ENCODE measurements around the gene SYNDIG1. TPM values are rescaled to one million over a fixed set of nuclear protein-coding genes. Genes with fewer than 3 reads are reported as not detected.

The SYNDIG1 gene
- total RNA-seq, 2 experiments from 2014 or later: not detected

GRCh38 chr20:24582373-24583168 lies 113.1 kb downstream of the SYNDIG1 start:
- CTCF ChIA-PET: no interaction called here
- no peaks in the 10 kb centered on the region for H3K4me1 Mint-ChIP-seq
- POLR2A ChIA-PET: no interaction called here

GRCh38 chr20:24583169-24583792 lies 113.9 kb downstream of the SYNDIG1 start:
- Mint-ChIP-seq H3K27ac (no peak overlapping the region), H3K4me1 (no peaks in the 10 kb centered on the region), H3K36me3 (ENCODE audit: low read depth) (no peaks in the 10 kb centered on the region), H3K9me3 (no peaks in the 10 kb centered on the region), H3K4me3 (no peak overlapping the region), H3K27me3 (no peaks in the 10 kb centered on the region)
- CTCF ChIA-PET: no interaction called here
- POLR2A ChIA-PET: no interaction called here
- no peak for DNase-seq

More at GRCh38 chr20:24582373-24583168, 113.1 kb downstream of the SYNDIG1 start:
- no peak for DNase-seq
- H3K27me3 Mint-ChIP-seq: no peaks in the 10 kb centered on the region
- H3K27ac Mint-ChIP-seq: no peak overlapping the region
- no peaks in the 10 kb centered on the region for H3K36me3 Mint-ChIP-seq (ENCODE audit: low read depth)
- H3K4me3 Mint-ChIP-seq: no peak overlapping the region
- no peaks in the 10 kb centered on the region for H3K9me3 Mint-ChIP-seq

- ChIA-PET CTCF (no interaction called here), POLR2A (no interaction called here)
- H3K4me1 Mint-ChIP-seq: no peaks in the 10 kb centered on the region
These were observed 114.6 kb downstream of the SYNDIG1 start for GRCh38 chr20:24584078-24584477.

GRCh38 chr20:24584538-24585356 lies 115.3 kb downstream of the SYNDIG1 start:
- no peaks in the 10 kb centered on the region for H3K4me1 Mint-ChIP-seq
- H3K9me3 Mint-ChIP-seq: no peaks in the 10 kb centered on the region
- no peak overlapping the region for H3K4me3 Mint-ChIP-seq
- H3K27me3 Mint-ChIP-seq: no peaks in the 10 kb centered on the region
- DNase-seq: no peak
- H3K27ac Mint-ChIP-seq: no peak overlapping the region
- H3K36me3 Mint-ChIP-seq (ENCODE audit: low read depth): no peaks in the 10 kb centered on the region
- ChIA-PET POLR2A (no interaction called here), CTCF (no interaction called here)

More at GRCh38 chr20:24584078-24584477, 114.6 kb downstream of the SYNDIG1 start:
- no peaks in the 10 kb centered on the region for H3K36me3 Mint-ChIP-seq (ENCODE audit: low read depth)
- no peak for DNase-seq
- H3K27ac Mint-ChIP-seq: no peak overlapping the region
- no peaks in the 10 kb centered on the region for H3K27me3 Mint-ChIP-seq
- H3K9me3 Mint-ChIP-seq: no peaks in the 10 kb centered on the region
- H3K4me3 Mint-ChIP-seq: no peak overlapping the region

- no peak overlapping the region for H3K27ac Mint-ChIP-seq
- H3K4me3 Mint-ChIP-seq: no peak overlapping the region
- DNase-seq: no peak
- H3K27me3 Mint-ChIP-seq: no peaks in the 10 kb centered on the region
- POLR2A ChIA-PET: no interaction called here
- H3K4me1 Mint-ChIP-seq: no peaks in the 10 kb centered on the region
- H3K9me3 Mint-ChIP-seq: no peaks in the 10 kb centered on the region
- CTCF ChIA-PET: no interaction called here
- no peaks in the 10 kb centered on the region for H3K36me3 Mint-ChIP-seq (ENCODE audit: low read depth)
These were observed 116.5 kb downstream of the SYNDIG1 start for GRCh38 chr20:24585796-24586522.

- H3K9me3 Mint-ChIP-seq: no peaks in the 10 kb centered on the region
- no peak overlapping the region for H3K27ac Mint-ChIP-seq
- H3K4me1 Mint-ChIP-seq: no peaks in the 10 kb centered on the region
- H3K36me3 Mint-ChIP-seq (ENCODE audit: low read depth): no peaks in the 10 kb centered on the region
- ChIA-PET POLR2A (no interaction called here), CTCF (no interaction called here)
- no peaks in the 10 kb centered on the region for H3K27me3 Mint-ChIP-seq
- H3K4me3 Mint-ChIP-seq: no peak overlapping the region
- no peak for DNase-seq
These were observed 117.1 kb downstream of the SYNDIG1 start for GRCh38 chr20:24586523-24586840.

- H3K36me3 Mint-ChIP-seq (ENCODE audit: low read depth): no peaks in the 10 kb centered on the region
- no peaks in the 10 kb centered on the region for H3K4me1 Mint-ChIP-seq
- DNase-seq: no peak
- no peak overlapping the region for H3K27ac Mint-ChIP-seq
- ChIA-PET POLR2A (no interaction called here), CTCF (no interaction called here)
- no peaks in the 10 kb centered on the region for H3K27me3 Mint-ChIP-seq
- H3K4me3 Mint-ChIP-seq: no peak overlapping the region
- no peaks in the 10 kb centered on the region for H3K9me3 Mint-ChIP-seq
These were observed 118.1 kb downstream of the SYNDIG1 start for GRCh38 chr20:24587384-24588046.

- DNase-seq: no peak
- ChIA-PET CTCF (no interaction called here), POLR2A (no interaction called here)
- Mint-ChIP-seq H3K27ac (no peak overlapping the region), H3K27me3 (peaks cover 3% of the 10 kb centered on the region), H3K9me3 (no peaks in the 10 kb centered on the region), H3K36me3 (ENCODE audit: low read depth) (no peaks in the 10 kb centered on the region), H3K4me3 (no peak overlapping the region), H3K4me1 (no peaks in the 10 kb centered on the region)
These were observed 118.7 kb downstream of the SYNDIG1 start for GRCh38 chr20:24588047-24588635.

- ChIA-PET POLR2A (no interaction called here), CTCF (no interaction called here)
- DNase-seq: no peak
- peaks cover 5% of the 10 kb centered on the region for H3K27me3 Mint-ChIP-seq
- H3K9me3 Mint-ChIP-seq: no peaks in the 10 kb centered on the region
- H3K4me1 Mint-ChIP-seq: no peaks in the 10 kb centered on the region
- no peaks in the 10 kb centered on the region for H3K36me3 Mint-ChIP-seq (ENCODE audit: low read depth)
- no peak overlapping the region for H3K27ac Mint-ChIP-seq
- no peak overlapping the region for H3K4me3 Mint-ChIP-seq
These were observed 119.4 kb downstream of the SYNDIG1 start for GRCh38 chr20:24588725-24589340.

- no peak overlapping the region for H3K27ac Mint-ChIP-seq
- DNase-seq: no peak
- no peaks in the 10 kb centered on the region for H3K9me3 Mint-ChIP-seq
- POLR2A ChIA-PET: no interaction called here
- H3K4me3 Mint-ChIP-seq: no peak overlapping the region
- no peaks in the 10 kb centered on the region for H3K4me1 Mint-ChIP-seq
- no peaks in the 10 kb centered on the region for H3K36me3 Mint-ChIP-seq (ENCODE audit: low read depth)
- H3K27me3 Mint-ChIP-seq: peaks cover 5% of the 10 kb centered on the region
- CTCF ChIA-PET: no interaction called here
These were observed 120.0 kb downstream of the SYNDIG1 start for GRCh38 chr20:24589381-24589780.

- Mint-ChIP-seq H3K36me3 (ENCODE audit: low read depth) (no peaks in the 10 kb centered on the region), H3K4me1 (no peaks in the 10 kb centered on the region), H3K27ac (no peak overlapping the region), H3K4me3 (no peak overlapping the region), H3K9me3 (no peaks in the 10 kb centered on the region), H3K27me3 (peaks cover 5% of the 10 kb centered on the region)
- no peak for DNase-seq
- POLR2A ChIA-PET: no interaction called here
- CTCF ChIA-PET: no interaction called here
These were observed 120.4 kb downstream of the SYNDIG1 start for GRCh38 chr20:24589815-24590177.

GRCh38 chr20:24590178-24590982 lies 121.0 kb downstream of the SYNDIG1 start:
- ChIA-PET POLR2A (no interaction called here), CTCF (no interaction called here)
- Mint-ChIP-seq H3K27ac (no peak overlapping the region), H3K27me3 (peaks cover 5% of the 10 kb centered on the region), H3K36me3 (ENCODE audit: low read depth) (no peaks in the 10 kb centered on the region), H3K9me3 (no peaks in the 10 kb centered on the region), H3K4me1 (no peaks in the 10 kb centered on the region), H3K4me3 (no peak overlapping the region)
- no peak for DNase-seq
